SH-SY5Y (cell line): ENCODE measurements around the gene BCR.

Source experiments
- GATA2 ChIP-seq: IDR thresholded peaks from 2 replicates; pipeline ENCODE4 v1.6.1; 2011; ENCODE audit warnings: mild to moderate bottlenecking, low read depth, low read length
- GATA3 ChIP-seq: IDR thresholded peaks from 2 replicates; pipeline ENCODE4 v1.6.1; 2011; ENCODE audit warnings: low read depth, mild to moderate bottlenecking, low read length, moderate library complexity

DNA sequence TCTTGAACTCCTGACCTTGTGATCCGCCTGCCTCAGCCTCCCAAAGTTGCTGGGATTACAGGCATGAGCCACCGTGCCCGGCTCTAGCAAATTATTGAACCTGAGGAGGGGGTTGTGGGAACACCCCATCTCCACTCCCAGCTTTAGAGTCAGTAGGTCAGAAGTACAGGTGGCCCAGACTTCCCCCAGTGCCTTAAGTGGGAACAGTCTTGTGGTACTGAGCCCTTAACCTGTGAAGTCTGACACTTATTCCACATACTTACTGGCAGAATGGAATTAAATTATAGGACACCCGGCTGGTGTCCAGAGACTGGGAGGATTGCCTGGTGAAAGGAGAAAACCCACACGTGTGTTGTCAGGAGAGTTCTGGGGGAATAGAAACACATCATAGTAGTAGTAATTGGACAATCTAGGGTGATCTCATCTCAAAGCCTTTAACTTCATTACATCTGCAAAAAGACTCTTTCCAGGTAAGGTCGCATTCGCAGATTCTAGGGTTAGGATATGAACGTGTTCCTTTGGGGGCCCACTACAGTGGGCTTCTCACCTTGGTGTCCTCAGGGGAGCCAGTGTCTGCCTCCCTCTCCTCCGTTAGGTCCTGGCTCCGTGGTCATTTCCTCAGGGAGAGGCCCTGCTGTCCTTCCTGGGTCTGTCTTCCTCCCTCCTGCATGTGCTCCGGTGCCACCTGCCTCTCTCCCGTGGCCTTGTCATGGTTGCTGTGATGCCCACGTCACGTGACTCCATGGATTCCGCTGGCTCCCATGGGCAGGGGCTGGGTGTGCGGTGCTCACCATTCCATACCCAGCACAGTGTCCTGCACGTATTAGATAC, 63.8 kb downstream of the BCR start:
- no peak for TF ChIP-seq GATA3
- no peak for TF ChIP-seq GATA2
